K562 (cell line): Measurements from ENCODE around the gene PRSS21. TPM values are rescaled to one million over a fixed set of nuclear protein-coding genes. Genes with fewer than 3 reads are reported as not detected.
A peak's percentile ranks its signal among the peaks of the same experiment; 100 is the strongest.

Experiments
- BCOR ChIP-seq: fragments of 450-650 bp; IDR thresholded peaks from 2 replicates; pipeline ENCODE4 v1.6.1; 2016
- CBX1 ChIP-seq: sonication (generic); IDR thresholded peaks from 2 replicates; pipeline ENCODE4 v1.6.1; 2016; ENCODE audit warnings: antibody characterized with exemption, low read depth, mild to moderate bottlenecking
- HBP1 ChIP-seq: fragments of 450-650 bp; formaldehyde crosslinking; IDR thresholded peaks from 2 replicates; pipeline ENCODE4 v1.4.0; 2022; ENCODE audit warnings: missing genetic modification characterization
- HOXB6 ChIP-seq: fragments of 250-450 bp; sonication (Bioruptor Pico); IDR thresholded peaks from 2 replicates; pipeline ENCODE4 v1.5.1; 2022; ENCODE audit warnings: mild to moderate bottlenecking, borderline replicate concordance
- KHSRP ChIP-seq: fragments of 450-650 bp; IDR thresholded peaks from 2 replicates; pipeline ENCODE4 v1.6.1; 2017
- MBD1 ChIP-seq: fragments of 250-450 bp; sonication (Bioruptor Pico); IDR thresholded peaks from 2 replicates; pipeline ENCODE4 v1.8.0; 2022; ENCODE audit warnings: inconsistent platforms
- MNT ChIP-seq, 2 experiments: fragments of 450-650 bp; conservative IDR thresholded peaks; 2 replicates each; pipeline ENCODE4 v1.6.1; 2017; ENCODE audit warnings: mild to moderate bottlenecking in 2 of 2, moderate library complexity in 2 of 2
- NFE2 ChIP-seq: IDR thresholded peaks from 2 replicates; pipeline ENCODE4 v1.6.1; 2014; ENCODE audit warnings: antibody characterized with exemption, low read depth
- NRF1 ChIP-seq, 2 experiments: fragments of 450-650 bp; IDR thresholded peaks in 1 of 2; conservative IDR thresholded peaks in 1 of 2; 2 replicates each; pipeline ENCODE4 v1.6.1; 2014; ENCODE audit warnings: mild to moderate bottlenecking in 2 of 2
- POLR3G ChIP-seq: IDR thresholded peaks from 2 replicates; pipeline ENCODE4 v1.6.1; 2011; ENCODE audit not compliant: insufficient read length, insufficient replicate concordance; ENCODE audit errors: extremely low read depth
- PPARD ChIP-seq: fragments of 250-450 bp; sonication (Bioruptor Pico); IDR thresholded peaks from 2 replicates; pipeline ENCODE4 v1.8.0; 2022; ENCODE audit warnings: inconsistent platforms, mild to moderate bottlenecking, moderate library complexity
- RAD21 ChIP-seq, 2 experiments: fragments of 250-450 bp in 1 of 2; fragments of 450-650 bp in 1 of 2; sonication (Bioruptor Pico) in 1 of 2; formaldehyde crosslinking in 1 of 2; IDR thresholded peaks in 1 of 2; conservative IDR thresholded peaks in 1 of 2; 2 replicates each; pipeline versions ENCODE4 v1.4.0 to v1.8.0; 2020 to 2022; ENCODE audit warnings: mild to moderate bottlenecking in 2 of 2, moderate library complexity in 1 of 2
- RBFOX2 ChIP-seq: fragments of 200-400 bp; formaldehyde crosslinking; IDR thresholded peaks from 2 replicates; pipeline ENCODE4 v1.6.1; 2017; ENCODE audit warnings: low read depth, mild to moderate bottlenecking, low read length, moderate library complexity
- RBM14 ChIP-seq: fragments of 200-400 bp; formaldehyde crosslinking; IDR thresholded peaks from 2 replicates; pipeline ENCODE4 v1.6.1; 2018; ENCODE audit warnings: low read depth, mild to moderate bottlenecking, low read length, moderate library complexity, borderline replicate concordance; ENCODE audit not compliant: insufficient read depth
- SIRT6 ChIP-seq: IDR thresholded peaks from one replicate; pipeline ENCODE4 v1.6.1; 2012; ENCODE audit warnings: low read depth, mild to moderate bottlenecking, control low read depth, inconsistent platforms, low read length, moderate library complexity
- SREBF2 ChIP-seq: sonication (generic); formaldehyde crosslinking; IDR thresholded peaks from 2 replicates; pipeline ENCODE4 v1.4.0; 2020; ENCODE audit warnings: mild to moderate bottlenecking, missing genetic modification reagents
- TGIF2 ChIP-seq: sonication (generic); formaldehyde crosslinking; IDR thresholded peaks from 2 replicates; pipeline ENCODE4 v1.8.1; 2022; ENCODE audit warnings: mild to moderate bottlenecking, missing genetic modification reagents, moderate library complexity
- ZFP1 ChIP-seq: fragments of 450-650 bp; formaldehyde crosslinking; IDR thresholded peaks from 2 replicates; pipeline ENCODE4 v1.4.0; 2020; ENCODE audit warnings: mild to moderate bottlenecking, mixed read lengths
- ZNF239 ChIP-seq: fragments of 250-450 bp; sonication (Bioruptor Pico); IDR thresholded peaks from 2 replicates; pipeline ENCODE4 v1.4.0; 2020; ENCODE audit warnings: mild to moderate bottlenecking
- ZNF512 ChIP-seq: IDR thresholded peaks from 2 replicates; pipeline ENCODE4 v1.6.1; 2016; ENCODE audit warnings: missing genetic modification characterization, missing compliant biosample characterization
- ZNF561 ChIP-seq: fragments of 450-650 bp; formaldehyde crosslinking; conservative IDR thresholded peaks from 2 replicates; pipeline ENCODE4 v1.4.0; 2020; ENCODE audit warnings: mild to moderate bottlenecking, moderate library complexity
- ZNF57 ChIP-seq: fragments of 450-650 bp; formaldehyde crosslinking; IDR thresholded peaks from 2 replicates; pipeline ENCODE4 v1.4.0; 2020; ENCODE audit warnings: mild to moderate bottlenecking, moderate library complexity
- polyA plus RNA-seq, 8 experiments: library from polyadenylated mRNA; depleted of rRNA in 4 of 8; stranded (reverse) in 5 of 8; unstranded in 3 of 8; fragments of >200 nt; fragmentation: Nextera tagmentation in 2 of 8; fragmentation: Illumina TruSeq in 1 of 8; extraction: Ambion mirVana in 2 of 8; extraction: Trizol in 1 of 8; gene quantifications; 2 replicates each; pipeline versions ENCODE4 v1.2.1 to v1.2.3, GENCODE V29; 2011 to 2014; ENCODE audit warnings: inconsistent platforms in 1 of 8, missing spikeins in 1 of 8
- total RNA-seq, 7 experiments: library from RNA; depleted of rRNA in 6 of 7; stranded (reverse); fragments of >200 nt in 6 of 7; fragmentation: Illumina TruSeq in 2 of 7; extraction: Trizol in 2 of 7; gene quantifications; 2 replicates each; pipeline versions ENCODE4 v1.2.1 to v1.2.3, GENCODE V29; 2011 to 2021; ENCODE audit warnings: low replicate concordance in 1 of 7

The PRSS21 gene
- total and polyA plus RNA-seq, 9 of the 15 experiments (the other 6 are each of a cell fraction or from before 2014, with no cell fraction given) = 12.1 to 121 (median 61.3) TPM

GRCh38 chr16:2770057-2770951 is 46.7 kb upstream of the PRSS21 start (continued):
- no peak for TF ChIP-seq ZNF561
- no peak for TF ChIP-seq MBD1 (CRISPR knock-in tag)
- peak; percentile 75 for TF ChIP-seq SIRT6
- TF ChIP-seq ZNF57 (CRISPR knock-in tag) = no peak
- TF ChIP-seq RAD21 (CRISPR knock-in tag; conservative IDR thresholded peaks at IDR 0.05 in 1 of 2, IDR thresholded peaks at IDR 0.05 in 1 of 2) = peak in 1 of 2 experiments; percentile 28; a peak in 2 of 4 replicates
- peak; percentile 53 for TF ChIP-seq RBFOX2
- no peak for TF ChIP-seq HOXB6 (CRISPR knock-in tag)
- no peak for TF ChIP-seq ZNF512 (tag)
- TF ChIP-seq POLR3G = no peak
- TF ChIP-seq KHSRP = no peak
- 0 out of 2 replicates have a peak, but pooled peaks have one; percentile 33 for TF ChIP-seq RBM14
- no peak for TF ChIP-seq HBP1 (CRISPR knock-in tag)
- no peak for TF ChIP-seq ZNF239
- no peak for TF ChIP-seq ZFP1
- no peak for TF ChIP-seq BCOR
- TF ChIP-seq TGIF2 (CRISPR knock-in tag) = no peak
- TF ChIP-seq SREBF2 (CRISPR knock-in tag) = no peak
- TF ChIP-seq NFE2 = no peak
- 0 out of 4 replicates have a peak, but pooled peaks of 1 of the 2 experiments have one; percentile 16 for TF ChIP-seq MNT (conservative IDR thresholded peaks at IDR 0.05)
- TF ChIP-seq CBX1 = peak; percentile 18; the same call in 1 of the 2 replicates
- no peak for TF ChIP-seq PPARD (CRISPR knock-in tag)
- TF ChIP-seq NRF1 (conservative IDR thresholded peaks at IDR 0.05 in 1 of 2, IDR thresholded peaks at IDR 0.05 in 1 of 2) = 0 out of 4 replicates have a peak, but pooled peaks of 1 of the 2 experiments have one; percentile 14
